ENCODE results near the gene UNC5B.

The UNC5B gene

DNA sequence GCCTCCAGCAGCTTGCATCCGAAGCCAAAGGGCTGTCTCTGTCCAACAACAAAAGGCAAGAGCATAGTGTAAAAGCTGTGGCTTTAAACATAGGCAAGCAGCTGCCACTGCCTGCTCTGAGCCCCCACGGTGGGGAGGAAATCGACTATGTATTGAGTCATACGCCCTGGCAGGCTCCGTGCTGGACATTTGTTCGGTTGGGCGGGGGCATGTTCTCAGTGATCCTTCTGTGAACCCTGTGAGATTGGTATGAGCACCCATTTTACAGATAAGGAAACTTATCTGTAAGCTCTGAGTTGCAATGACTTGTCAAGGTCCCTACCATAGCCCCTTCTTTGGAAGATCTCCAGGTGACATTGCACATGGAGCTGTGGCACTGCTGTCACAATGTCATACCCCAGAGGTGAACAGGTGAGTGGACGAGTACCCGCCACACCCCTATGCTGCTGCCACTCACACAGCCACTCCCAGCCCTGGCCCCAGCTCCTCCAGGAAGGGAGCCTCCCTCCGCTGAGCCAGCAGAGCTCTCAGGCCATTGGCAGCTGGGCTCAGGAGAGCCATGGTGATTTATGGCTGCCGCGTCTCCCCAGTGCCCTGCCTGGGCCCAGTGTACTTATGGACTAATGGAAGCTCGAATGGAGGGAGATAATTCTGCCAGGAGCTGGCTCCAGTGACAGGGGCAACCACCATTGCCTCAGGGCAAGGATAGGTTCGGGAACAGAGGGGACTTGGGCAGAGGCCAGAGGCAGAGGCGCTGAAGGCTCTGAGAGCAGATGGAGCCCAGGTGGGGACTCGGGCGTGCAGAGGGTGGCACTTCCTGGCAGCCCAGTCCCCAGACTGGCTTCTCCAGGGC, 43.7 kb downstream of the UNC5B start:
- DNase-seq: no peak

DNA sequence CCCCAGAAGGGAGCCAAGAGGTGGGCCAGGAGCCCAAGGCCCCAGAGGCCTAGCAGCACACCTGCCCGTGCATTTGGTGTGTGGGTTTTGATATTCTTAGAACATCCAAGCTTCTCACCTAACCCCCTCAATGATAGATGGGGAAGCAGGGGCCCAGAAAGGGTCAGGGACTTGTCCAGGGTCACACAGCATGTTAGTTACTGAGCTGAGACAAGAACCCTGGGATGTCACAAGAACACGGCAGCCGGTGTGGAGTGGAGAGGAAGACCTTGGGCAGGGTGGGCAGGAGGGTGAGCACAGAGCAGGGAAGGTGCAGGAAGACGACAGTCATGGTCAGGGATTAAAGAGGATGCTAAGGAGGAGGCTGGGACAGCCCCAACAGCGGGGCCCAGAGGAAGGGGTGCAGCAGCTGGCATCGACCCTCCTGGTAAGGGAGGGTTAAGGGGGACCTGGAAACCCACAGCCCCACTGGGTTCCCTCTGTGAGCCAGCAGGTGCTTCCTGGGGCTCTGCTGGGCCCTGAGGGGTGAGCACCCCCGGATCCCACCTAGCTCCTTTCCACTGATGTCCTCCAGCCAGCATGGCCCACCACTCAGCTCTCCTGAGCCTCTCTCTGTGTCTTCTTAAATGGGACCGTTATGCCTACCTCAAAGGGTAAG, 44.4 kb downstream of the UNC5B start:
- no peak for DNase-seq

DNA sequence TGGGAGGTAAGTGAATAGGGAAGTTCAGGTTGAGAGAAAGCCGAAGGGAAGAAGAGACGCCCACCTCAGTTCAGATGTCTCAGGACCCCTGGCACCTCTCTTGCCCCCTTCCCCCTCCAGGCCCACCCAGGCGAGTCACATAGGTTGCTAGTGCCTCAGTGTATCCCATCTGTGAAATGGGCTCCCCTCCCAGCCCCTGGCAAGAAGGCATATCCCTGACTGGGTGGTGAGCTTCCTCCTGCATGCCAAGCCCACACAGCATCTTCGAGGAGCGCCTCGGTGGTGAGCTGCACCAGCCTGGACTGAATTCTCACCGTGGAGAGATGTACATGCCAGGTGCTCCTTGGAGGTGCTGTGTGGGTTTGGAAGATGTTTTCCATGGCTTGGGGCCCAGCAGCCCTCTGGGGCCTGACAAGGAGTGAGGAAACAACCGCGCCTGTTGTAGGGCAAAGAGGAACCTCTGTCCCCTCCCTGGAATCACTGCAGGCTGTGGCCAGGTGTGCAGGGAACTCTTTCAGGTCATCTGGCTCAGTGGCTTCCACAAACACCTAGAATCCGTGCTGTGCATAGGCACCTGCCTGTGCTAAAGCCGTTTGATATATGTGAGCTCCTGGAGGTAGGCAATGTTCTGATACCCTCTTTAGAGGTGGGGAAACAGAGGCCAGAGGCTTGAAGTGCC, 45.1 kb downstream of the UNC5B start:
- DNase-seq: no peak

DNA sequence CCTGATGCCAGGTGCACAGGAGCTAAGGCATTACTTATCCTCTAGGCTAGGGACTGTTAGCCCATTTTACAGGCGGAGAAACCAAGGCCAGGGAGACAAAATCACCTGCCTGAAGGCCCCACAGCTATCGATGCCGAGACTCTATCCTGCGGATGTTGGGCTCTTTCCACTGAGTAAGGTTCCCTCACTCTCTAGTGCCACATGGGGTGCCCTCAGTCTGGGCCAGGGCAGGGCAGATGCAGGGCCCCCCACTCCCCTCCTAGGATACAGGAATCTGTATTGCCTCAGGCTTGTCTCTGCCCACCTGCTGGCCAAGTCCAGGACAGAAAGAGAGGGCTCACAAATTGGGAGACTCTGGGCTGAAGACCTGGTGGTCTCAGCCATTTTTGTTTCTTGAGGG, 45.7 kb downstream of the UNC5B start:
- DNase-seq: no peak

DNA sequence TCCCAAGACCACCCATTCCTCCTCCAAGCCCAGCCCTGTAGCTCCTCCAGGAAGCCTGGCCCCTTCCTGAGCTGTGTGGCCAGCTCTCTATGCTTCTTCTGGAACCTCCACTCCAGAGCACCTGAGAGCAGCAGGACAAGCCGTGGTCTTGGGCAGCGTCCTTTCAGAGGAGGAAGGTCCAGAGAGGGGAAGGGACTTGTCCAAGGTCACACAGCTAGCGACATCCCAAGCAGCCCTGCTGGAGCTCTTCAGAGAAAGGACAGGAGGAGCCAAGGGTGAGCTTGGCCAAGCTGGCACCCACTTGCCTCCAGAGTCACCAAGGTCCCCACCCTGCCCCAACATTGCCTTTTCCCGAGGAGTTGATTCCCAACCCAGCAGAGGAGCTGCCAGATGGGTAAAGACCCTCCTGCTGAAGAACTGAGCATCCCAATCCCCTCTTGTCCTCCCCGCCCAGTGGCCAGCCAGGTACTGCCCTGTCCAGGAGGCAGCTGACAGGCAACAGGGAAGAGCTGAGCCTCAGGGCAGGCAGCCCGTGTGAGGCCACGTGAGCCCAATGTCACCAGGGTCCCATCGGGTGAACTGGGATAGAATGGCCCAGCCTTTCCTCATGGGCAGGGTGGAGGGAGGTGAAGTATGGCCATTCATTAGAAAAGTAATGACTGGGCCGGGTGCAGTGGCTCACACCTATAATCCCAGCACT, 46.2 kb downstream of the UNC5B start:
- DNase-seq: no peak

DNA sequence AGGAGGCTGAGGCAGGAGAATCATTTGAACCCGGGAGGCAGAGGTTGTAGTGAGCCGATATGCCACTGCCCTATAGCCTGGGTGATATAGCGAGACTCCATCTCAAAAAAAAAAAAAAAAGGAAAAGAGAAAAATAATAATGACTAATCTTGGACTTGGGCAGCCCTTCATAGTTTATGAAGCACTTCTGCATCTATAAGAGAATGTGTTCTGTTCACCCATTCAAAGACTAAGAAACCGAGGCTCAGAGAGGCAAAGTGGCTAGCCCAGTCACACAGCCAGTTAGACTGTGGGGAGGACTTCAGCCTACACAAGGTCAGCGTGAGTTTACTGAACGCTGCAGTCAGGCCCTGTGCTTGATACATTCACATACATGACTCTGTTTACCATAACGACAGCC, 46.9 kb downstream of the UNC5B start:
- DNase-seq: no peak

DNA sequence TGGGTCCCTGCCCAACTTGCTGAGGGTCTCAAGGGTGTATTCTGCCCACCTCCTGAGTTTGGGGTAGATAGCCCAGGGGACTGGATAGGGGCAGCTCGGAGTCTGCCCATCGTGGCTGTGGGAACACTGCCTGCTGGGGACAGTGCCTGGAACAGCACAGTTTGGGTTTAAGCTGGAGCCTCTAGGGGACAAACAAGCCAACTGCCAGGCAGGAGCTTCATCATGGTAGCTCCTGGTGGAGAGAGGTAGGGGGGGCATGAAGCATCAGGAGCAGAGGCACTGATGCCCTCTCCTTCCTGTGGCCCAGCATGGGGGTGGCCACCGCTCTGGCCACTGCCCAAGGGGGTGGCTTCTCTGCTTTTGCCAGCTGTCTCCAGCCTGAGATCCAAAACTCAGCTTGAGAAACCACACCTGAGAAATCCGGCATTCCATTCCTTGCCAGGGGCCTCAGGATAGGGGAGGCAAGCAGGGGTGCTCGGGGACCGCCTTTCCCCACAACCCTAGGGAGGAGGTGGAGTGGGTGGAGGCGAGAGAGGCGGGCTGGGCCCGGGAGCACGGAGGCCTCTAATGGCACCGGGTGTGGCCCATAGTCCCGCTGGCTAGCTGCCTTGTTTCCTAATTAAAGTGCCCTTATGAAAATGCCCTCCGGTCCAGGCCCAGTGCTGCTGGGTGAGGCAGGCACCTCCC, 47.6 kb downstream of the UNC5B start:
- no peak for DNase-seq

DNA sequence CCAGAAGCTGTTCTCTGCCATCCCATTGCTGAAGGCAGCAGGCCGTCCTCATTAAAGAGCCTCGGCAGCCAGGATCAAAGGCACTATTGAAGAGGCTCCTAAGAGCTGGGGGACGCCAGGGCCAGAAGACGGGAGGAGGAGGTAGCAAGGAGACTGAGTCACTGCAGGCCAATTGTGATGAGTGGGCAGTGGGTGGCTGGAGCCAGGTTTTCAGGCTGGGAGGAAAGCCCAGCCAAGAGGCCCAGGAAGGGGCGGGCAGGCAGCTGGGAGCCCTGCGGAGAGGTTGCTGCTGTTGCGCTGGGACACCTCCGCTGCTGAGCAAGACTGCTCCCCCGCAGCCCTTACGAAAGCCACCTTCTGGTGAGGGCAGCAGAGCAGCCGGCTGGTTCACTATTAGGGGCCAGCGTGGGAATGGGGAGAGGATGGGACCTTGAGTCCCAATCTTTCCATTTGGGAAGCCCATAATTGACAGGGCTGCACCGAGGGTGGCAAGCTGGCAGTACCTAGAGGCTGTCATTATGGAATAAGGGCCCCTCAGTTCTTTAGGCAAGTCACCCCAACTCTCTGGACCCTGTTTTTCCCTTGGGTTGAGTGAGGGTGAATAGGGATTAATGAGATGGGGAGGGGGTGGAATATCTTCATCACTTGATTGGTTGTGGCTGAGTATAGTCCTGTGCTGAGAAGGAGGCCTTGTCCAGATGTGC, 48.4 kb downstream of the UNC5B start:
- no peak for DNase-seq

DNA sequence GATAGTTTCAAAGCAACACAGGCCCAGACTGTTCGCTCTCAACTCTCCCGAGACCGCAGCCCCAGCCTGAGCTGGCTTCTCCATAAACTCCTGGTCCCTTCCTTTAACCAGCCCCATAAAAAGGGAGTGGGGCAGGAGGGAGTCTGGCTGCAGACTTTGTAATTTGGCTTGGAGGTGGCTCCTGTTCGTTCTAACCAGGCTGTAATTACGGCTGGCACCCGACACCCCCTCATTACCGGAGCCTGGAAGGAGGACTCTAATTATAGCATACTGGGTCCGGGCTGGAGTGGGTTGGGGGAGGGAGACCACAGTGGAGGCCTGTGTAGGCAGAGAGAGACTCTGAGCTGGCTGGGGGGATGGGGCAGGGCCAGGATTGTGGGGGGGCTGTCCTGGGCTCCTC, 49.7 kb downstream of the UNC5B start:
- DNase-seq: no peak

DNA sequence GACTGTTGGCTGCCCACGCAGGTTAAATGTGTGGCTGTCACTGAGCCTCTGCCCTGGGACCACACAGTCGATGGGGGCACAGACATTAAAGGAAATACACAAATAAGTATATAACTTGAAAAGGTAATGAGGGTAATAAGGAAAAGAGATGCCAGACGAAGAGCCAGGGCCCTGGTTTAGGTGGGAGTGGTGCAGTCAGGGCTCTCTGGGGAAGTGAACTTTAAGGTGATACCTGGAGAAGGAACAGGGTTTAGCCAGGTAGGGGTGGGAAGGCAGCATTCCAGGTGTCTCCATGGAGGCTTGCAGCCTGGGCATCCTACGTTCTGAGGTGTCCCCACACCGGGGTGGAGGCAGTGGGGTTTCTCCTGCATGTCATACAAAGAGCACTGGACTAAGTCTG, 50.4 kb downstream of the UNC5B start:
- DNase-seq: no peak

DNA sequence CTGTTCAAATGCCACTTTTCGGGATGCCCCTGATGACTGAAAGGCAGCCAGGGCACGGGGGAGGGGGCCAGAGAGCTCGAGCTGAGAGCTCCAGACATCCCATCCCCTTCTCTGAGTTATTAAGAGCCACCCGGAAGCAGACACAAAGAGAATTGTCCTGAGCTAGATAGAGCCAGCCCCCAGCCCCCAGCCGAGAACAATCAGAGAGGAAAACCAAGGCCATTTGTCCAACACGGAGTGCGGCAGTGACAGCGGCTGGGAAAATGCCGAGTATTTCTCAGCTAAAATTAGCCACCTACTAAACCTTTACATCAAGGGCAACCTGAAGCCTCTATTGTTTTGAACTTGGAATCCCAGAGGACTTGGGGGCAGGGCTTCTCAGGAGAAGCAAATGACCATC, 51.0 kb downstream of the UNC5B start:
- DNase-seq: no peak

DNA sequence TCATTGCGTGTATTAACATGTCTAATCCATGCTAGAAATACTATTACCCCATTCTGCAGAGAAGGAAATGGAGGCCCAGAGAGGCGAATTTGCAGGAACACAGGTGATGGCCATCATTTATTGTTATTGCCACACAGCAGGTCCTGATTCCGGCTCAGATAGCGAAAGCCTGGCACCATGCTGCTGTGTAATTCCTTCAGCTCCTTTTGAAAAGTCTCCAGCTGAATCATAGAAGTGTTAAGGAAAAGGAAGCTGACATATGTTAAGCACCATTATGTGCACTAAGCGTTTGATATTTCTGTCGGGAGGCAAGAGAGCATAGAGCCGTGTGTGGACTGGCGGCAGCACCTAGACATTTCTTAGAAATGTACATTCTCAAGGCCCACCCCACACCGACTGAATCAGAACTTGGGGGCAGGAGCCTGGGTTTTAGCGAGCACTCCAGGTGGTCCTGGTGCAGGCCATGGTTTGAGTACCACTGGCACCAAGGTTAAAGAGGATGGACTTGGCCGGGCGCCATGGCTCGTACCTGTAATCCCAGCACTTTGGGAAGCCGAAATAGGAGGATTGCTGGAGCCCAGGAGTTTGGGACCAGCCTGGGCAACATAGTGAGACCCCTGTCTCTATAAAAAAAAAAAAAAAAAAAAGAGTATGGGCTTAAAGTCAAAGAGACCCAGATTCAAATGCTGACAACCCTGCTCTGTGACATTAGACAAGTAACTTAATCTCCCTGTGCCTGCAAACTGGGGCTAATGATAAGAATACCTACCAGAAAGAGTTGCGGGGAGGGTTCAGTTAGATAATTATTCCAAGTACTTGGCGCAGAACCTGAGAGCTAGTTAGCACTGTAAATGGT, 52.2 kb downstream of the UNC5B start:
- no peak for DNase-seq

DNA sequence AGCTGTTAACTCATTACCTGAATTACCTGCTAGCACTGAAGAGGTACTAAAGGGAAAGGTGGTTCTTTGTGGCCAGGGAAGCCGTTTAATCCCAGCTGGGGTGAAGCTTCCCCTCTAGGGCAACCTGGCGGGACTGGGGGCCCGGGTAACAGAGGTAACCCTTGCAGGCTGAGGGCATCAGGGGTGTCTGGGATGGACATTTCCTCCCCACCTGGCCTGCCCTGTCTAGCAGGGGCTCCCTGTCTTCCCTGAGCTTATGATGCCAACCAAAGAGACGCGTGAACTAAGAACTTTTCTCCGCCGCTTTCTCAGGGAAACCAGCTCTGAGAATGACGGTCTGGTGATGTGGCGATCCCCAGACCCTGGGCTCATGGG, 52.8 kb downstream of the UNC5B start:
- DNase-seq: no peak

DNA sequence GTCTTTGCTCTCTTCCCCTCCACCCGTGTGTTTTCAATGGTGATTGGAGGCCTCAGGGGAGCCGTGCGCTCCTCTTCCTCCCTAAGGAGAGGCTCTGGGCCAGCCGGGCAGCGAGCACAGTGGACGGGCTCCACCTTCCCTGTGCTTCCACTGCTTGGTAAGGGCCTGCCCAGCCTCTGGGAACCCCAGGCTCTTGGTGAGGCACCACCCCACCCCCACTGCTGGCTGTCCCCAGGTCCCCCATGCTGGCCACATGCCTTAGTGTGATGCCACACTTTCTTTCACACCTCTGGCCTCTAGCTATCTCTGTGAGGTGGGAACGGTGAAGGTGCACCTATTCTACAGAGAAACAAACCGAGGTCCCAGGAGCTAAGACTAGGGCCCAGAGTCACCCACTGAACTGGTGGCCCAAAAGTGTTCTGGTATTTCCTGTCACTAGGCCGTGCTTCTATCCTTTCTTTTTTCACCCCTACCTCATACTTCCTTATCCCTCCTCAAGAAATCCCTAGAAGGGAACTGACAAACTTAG, 53.3 kb downstream of the UNC5B start:
- DNase-seq: no peak

DNA sequence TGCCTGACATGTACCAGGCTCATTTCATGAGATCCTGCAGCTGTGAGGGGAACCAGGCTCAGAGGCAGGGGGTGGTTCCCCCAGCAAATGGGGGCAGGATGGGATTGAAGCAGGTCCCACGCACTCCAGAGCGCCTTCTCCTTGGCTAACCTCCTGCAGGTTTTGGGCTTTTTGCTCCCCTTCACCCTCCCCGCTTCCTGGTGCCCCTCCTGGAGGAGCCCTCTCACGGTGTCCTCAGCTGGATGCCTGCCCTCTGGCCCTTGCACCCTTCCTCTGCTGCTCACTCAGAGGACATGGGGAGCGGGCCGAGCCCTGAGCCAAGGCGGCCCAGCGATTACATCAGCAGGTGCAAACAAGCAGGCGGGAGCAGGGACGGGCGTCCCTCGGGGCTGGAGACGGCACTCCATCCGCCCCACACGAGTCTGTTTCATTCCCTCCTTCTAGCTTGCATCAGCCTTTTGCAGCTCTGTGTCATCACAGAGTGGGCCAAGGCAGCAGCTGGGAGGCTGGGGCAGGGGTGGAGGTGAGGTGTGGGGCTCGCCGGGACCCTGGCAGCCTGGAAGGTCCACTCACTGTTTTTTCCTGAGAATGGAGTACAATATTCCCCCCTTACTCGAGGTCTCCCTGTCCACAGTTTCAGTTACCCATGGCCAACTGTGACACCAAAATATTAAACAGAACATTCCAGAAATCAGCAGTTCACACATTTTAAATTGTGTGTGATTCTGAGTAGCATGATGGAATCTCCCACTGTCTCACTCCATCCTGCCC, 54.0 kb downstream of the UNC5B start:
- DNase-seq: no peak

DNA sequence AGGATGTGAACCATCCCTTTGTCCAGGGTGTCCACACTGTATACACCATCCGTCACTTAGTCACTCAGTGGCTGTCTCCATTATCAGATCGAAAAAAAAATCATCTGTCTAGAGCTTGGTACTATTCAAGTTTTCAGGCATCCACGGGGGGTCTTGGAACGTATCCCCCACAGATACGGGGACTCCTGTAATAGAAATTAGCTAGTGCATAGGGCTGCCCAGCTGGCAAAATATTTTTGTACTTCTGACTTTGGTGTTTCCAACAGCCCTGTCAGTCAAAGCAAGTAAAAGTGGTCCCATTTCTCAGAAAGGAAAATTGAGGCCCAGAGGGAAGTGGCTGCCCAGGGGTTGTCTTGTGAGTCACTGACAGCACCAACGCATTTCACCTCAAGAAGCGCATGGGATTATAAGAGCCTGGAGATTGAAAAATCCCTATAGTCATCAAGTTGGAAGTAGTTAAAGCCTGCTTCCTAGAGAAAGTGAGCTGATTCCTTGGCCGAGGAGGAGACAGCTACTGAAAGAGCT, 54.6 kb downstream of the UNC5B start:
- DNase-seq: no peak

DNA sequence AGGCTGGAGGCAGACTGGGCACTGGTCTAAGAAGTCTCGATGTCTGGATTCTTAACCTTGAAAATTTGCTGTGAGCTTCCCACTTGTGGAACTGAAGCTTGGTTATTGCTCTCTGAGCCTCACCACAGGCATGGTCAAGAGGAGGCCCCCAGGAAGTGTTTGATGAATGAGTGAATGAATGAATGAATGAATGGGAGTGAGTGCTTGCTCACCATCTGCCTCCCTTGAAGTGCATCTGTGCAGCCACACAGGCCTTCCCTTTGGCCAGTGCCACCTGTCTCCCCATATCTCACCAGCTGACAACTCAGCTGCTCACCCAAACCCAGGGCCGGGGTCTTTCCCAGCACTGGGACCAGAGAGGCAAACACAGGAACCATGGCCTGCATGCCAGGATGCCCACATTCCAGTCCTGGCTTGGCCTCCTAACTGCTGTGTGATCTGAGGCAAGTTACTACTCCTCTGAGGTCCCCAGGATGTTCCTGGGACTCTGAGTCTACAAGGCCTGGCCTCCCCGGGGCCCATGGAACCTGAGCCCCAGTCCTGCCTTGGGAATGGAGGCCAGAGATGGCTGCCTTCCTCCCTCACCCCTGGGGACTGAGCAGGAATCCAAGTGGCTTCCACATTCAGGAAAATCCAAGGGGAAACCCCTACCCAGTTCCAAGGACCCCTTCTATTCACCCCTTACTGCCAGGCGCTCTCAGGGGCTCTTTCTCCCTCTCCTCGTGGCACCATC, 55.3 kb downstream of the UNC5B start:
- DNase-seq: no peak

DNA sequence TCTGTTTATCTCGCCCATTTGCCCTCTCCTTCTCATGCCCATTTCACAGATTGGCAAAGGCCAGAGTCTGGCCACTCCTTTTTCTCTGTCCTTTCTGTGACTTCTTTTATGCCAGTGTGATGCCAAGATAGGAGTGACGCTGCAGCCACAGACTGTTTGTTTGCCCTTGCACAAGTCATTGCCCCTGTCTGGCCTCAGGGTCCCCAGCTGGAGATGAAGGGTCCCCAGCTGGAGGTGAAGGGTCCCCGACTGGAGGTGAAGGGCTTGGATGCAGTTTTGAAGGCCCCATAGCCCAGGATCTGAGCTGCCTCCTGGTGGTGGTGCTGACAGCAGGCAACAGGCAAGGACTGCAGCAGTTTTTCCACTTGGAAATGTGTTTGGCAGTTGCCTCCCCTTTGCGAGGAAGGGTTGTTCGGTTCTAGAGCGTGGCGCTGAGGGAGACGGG, 55.9 kb downstream of the UNC5B start:
- DNase-seq: peak; percentile 63

DNA sequence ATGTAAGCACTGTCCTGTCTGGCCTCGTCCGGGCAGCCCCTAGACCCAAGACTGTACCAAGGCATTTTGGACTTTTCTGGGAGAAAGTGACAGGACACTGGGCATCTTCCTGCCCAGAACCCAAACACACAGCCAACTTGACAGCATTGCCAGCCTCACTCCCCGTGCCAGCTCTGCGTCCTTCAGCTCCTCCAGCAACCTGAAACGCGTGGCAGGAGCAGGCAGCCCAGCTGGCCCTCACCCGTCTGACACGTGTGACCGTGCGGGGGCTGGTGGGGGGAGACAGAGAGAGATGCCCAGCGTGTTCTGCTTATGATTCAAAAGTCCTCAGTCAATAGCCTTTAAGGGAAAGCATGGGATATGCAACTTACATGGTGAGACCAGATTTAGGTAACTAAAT, 56.4 kb downstream of the UNC5B start:
- DNase-seq: no peak

Measured in 8988T (cell line).